HG02970 (cell line): ENCODE results near the gene STK4.

ENCODE experiments used
- ATAC-seq: cut with Tn5 transposase; IDR thresholded peaks from one replicate; pipeline ENCODE4 v1.9.1; 2021; ENCODE audit warnings: mild to moderate bottlenecking, moderate library complexity, moderate number of reproducible peaks; ENCODE audit not compliant: unreplicated experiment, low FRiP score

The STK4 gene

DNA sequence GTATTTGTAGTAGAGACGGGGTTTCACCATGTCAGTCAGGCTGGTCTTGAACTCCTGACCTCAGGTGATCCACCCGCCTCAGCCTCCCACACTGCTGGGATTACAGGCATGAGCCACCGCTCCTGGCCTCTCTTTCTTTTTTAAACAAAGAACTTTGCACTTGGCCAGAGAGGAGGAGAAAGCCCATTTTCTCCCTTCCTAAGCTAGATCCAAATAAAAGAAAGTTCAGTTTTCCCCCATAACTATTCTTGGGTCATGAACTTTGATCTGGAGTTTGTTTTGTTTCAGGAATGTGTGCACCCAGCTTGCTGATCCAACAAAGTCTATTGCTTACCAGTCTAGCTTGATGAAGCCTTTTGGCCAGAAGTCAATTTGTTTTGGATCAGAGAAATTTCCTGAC lies 111.2 kb downstream of the STK4 start:
- no peak for ATAC-seq

GRCh38 chr20:45080867-45081624 lies 114.7 kb downstream of the STK4 start:
- ATAC-seq: no peak

- ATAC-seq: no peak
These were observed 116.2 kb downstream of the STK4 start for GRCh38 chr20:45082468-45082867.

- ATAC-seq: no peak
These were observed 116.8 kb downstream of the STK4 start for GRCh38 chr20:45083127-45083526.

DNA sequence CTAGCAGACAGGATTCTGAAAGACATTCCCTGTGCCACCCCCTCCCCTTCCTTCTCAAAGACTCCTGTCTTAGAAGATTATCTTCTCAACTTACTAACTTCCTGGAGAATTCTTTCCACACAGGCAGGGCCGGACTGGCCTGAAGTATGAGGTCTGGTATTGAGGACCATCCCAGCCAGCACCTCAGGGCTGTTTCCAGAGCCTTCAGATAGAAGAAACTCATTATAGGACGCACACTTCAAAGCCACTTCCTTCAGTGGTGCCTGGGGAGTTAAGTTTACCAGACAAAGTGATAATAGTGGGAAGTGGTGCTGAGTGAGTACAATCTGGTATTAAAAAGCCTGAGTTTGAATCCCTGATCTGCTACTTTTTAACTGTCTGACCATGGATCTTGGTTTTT lies 119.0 kb downstream of the STK4 start:
- ATAC-seq: no peak

- ATAC-seq: no peak
These were observed 119.6 kb downstream of the STK4 start for GRCh38 chr20:45085867-45086266.

GRCh38 chr20:45087097-45087790 lies 120.9 kb downstream of the STK4 start:
- no peak for ATAC-seq

DNA sequence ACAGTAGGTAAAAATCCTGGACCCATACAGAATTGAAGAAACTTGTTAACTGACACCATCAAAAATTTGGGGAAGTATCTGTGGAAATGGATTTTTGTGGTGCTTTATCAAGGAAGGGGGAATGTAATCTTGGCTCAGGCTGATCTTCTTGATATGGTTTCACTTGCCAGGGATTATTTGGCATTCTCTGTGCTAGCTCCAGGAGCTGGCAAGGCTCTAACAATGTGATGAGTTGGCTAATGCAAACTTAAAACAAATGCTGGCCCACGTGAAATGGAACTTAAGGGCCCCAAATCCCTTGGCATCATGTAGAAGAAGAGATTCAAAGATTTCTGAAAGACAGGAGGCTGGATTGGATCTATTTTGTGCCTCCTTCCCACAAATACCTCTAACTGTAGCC lies 121.5 kb downstream of the STK4 start:
- no peak for ATAC-seq

- ATAC-seq: no peak
These were observed 121.9 kb downstream of the STK4 start for GRCh38 chr20:45088247-45088646.

GRCh38 chr20:45090481-45090880 lies 124.2 kb downstream of the STK4 start:
- no peak for ATAC-seq

- no peak for ATAC-seq
These were observed 125.1 kb downstream of the STK4 start for GRCh38 chr20:45091366-45091765.

DNA sequence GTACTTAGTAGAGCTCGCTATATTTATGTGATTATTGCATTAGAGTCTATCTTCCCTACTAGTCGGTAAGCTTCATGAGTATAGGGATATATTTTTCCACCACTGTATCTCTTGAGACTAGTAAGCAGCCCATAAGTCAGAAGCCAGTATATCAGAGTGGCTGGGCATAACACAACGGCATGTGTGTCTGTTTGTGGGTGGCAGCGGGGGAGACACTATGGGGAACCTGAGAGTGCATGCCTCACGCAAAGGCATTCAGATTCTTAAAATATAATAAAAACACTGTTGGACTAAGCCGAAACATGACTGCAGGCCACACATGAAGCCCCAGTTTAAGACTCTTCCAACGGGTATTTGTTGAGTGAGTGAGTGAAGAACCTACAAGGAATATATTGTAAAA lies 126.6 kb downstream of the STK4 start:
- ATAC-seq: no peak

DNA sequence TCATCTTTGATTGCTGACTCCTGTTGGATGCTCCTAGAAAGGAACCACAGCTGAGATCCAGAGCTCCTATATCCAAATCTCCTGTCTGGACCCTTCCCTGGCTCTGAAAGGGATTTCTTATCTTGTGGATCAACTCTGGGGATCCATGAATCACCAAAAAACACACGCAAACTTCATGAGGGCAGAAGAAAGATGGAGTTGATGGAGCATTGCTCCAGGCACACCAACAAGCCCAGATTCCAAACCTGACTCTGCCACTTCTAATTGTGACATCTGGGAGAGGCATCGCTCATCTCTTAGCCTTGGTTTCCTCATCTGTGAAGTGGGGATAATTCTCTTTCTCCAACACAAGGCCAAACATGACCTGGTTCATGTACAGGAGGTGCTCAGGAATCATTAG lies 127.9 kb downstream of the STK4 start:
- ATAC-seq: no peak

DNA sequence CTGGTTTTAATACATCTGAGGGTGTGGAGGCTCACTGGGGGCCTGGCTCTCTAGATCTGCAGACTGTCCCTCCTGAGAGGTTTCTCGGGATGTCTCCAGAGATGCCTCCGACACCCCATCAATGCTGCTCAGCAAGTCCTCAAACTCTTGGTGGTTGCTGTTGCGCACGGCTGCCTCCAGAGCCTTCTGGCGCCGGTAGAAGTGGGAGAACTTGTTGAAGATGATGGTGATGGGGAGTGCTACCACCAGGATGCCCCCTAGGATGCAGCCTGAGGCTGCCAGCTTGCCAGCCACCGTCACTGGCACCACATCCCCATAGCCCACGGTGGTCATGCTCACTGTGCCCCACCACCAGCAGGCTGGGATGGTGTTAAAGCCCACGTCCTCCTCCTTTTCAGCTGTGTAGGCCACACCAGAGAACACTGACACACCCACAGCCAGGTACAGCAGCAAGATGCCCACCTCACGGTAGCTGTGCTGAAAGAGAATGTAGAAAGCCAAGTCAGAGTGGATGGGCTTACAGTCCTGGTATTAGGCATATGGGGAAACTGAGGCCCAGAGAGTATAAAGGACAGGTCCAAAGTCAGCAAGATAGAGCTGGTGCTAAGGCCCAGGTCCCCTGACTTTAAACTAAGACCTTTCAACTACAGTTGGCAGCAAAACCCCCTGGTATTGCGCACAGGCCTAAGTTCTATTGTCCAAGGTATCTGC lies 128.7 kb downstream of the STK4 start:
- ATAC-seq: no peak

DNA sequence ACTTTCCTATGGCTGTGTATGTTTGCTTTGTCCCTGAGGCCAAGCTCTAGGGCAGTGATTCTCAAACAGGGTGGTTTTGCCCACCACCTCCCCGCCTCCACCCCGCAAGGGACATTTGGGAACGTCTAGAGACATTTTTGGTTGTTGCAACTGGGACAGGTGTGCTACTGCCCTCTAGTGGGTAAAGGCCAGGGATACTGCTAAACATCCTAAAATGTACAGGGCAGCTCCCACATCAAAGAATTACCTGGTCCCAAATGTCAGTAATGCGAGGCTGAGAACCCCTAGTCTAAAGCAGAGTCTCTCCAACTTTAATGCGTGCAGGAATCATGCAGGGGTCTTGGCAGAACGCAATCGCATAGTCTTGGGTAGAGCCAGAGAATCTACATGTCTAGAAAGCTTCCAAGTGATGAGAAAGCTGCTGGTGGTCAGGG lies 129.5 kb downstream of the STK4 start:
- ATAC-seq: no peak

DNA sequence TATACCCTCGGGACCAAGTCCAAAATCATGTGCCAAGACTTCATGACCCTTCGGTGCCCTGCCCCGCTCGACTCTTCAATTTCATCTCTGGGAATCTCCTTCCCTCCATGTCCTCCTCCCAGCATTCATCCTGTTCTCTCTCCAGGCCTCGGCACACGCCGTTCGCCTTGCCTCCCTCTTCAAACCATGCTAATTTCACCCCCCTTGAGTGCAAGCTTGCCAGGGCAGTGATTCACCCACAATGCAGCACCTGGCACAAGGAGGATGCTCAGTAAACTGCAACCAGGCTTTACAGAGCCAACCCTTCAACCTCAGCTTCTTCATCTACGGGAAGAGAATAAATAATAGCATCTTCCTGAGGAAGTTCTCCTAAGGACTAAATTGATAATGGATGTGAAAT lies 130.5 kb downstream of the STK4 start:
- ATAC-seq: no peak

GRCh38 chr20:45097485-45098102 lies 131.3 kb downstream of the STK4 start:
- ATAC-seq: no peak

DNA sequence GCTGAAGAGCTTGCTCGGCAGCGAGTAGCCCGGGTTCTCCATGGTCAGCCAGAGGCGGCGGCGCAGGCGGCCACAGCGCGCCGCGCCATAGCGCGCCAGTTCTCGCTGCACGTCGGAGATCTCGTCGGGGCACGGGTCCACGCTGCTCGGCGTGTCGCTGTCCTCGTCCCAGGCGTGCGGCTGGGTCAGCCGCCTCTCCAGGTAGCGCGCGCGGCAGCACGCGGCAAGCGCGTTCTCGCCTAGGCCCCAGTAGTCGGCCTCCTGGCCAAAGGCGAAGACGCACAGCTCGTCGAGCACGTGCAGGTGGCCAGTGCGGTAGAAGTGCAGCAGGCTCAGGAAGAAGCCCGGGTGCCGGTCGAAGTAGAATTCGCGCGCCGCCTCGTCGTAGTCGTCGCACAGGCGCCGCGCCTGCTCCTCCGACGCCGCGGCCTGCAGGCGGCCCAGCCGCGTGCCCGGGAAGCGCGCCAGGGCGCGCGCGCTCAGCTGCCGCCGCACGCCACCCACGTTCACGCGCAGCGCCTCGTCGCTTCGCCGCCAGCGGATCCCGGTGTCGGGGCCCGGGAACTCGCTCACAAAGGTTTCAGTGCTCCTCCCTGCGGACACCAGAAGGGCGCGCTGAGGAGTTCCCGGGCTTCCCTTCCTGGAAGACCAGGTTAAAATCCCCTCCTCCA lies 131.9 kb downstream of the STK4 start:
- no peak for ATAC-seq

GRCh38 chr20:45100563-45101245 lies 134.4 kb downstream of the STK4 start, which contains the start of gene KCNS1:
Gene KCNS1 (minus strand): TSS chr20:45101127. CDS start chr20:45099236, 1,891 bp downstream.
- no peak for ATAC-seq

GRCh38 chr20:45101333-45101850 lies 135.1 kb downstream of the STK4 start:
- ATAC-seq: no peak
